22Rv1 (cell line): ENCODE results near the gene FEZF2.

ENCODE experiments used
- ZFX ChIP-seq: fragments of 450-650 bp; IDR thresholded peaks from 2 replicates; pipeline ENCODE4 v1.6.1; 2017; ENCODE audit warnings: antibody characterized with exemption, borderline replicate concordance
- TF ChIP-seq, protein P1 (sequence below): fragments of 450-650 bp; IDR thresholded peaks from 2 replicates; pipeline ENCODE4 v1.5.1; 2017; ENCODE audit warnings: mild to moderate bottlenecking

DNA sequence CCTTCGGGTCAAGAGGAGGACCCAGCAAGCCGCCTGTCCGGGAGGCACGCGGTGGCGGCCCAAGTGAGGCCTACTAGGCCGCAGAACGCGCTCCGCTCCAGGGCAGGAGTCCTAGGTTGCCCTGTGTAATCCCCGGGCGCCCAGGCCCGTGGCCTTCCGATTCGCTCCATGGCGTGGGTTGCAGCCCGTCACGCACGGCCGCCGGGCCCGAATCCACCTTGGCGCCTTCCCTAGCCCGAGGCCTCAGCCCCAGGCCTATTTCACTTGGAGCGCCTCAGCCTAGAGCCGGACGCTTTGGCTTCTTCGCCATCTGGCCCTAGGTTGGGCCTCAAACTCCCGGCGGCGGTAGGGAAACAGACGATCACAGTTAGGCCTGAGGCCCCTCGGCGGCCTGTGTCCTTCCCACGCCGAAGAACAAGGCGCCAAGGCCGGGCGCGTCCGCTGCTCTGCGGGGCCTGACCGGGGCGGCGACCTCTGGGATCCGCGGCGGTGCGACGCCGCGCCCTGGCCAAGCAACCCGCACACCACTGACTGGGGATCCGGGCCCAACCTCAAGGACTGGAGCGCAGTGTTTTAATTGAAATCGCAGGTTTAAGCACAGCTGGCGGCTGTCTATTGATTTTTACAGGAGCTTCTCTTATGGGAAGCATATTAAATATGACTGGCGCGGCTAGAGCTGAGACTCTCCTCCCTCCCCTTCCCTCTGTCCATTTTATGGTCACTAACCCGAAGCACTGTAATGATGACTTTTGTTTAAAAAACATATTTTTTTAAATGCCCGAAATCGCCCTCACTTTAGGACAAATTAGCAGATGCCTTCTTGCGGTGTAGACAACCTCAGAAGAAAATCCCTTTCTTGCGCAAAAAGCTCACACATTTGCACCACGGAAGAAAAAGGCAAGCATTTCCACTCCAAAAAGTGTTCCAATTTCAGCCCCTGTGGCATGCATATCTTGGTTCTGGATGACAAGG lies 3.8 kb upstream of the FEZF2 start:
- TF ChIP-seq, protein P1, sequence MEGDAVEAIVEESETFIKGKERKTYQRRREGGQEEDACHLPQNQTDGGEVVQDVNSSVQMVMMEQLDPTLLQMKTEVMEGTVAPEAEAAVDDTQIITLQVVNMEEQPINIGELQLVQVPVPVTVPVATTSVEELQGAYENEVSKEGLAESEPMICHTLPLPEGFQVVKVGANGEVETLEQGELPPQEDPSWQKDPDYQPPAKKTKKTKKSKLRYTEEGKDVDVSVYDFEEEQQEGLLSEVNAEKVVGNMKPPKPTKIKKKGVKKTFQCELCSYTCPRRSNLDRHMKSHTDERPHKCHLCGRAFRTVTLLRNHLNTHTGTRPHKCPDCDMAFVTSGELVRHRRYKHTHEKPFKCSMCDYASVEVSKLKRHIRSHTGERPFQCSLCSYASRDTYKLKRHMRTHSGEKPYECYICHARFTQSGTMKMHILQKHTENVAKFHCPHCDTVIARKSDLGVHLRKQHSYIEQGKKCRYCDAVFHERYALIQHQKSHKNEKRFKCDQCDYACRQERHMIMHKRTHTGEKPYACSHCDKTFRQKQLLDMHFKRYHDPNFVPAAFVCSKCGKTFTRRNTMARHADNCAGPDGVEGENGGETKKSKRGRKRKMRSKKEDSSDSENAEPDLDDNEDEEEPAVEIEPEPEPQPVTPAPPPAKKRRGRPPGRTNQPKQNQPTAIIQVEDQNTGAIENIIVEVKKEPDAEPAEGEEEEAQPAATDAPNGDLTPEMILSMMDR: no peak
- no peak for TF ChIP-seq ZFX
